ENCODE measurements around the gene TAF3. TPM values are rescaled to one million over a fixed set of nuclear protein-coding genes. Genes with fewer than 3 reads are reported as not detected.

Gene TAF3
- total RNA-seq, 1 donor from 2014 or later: 6.2 TPM

DNA sequence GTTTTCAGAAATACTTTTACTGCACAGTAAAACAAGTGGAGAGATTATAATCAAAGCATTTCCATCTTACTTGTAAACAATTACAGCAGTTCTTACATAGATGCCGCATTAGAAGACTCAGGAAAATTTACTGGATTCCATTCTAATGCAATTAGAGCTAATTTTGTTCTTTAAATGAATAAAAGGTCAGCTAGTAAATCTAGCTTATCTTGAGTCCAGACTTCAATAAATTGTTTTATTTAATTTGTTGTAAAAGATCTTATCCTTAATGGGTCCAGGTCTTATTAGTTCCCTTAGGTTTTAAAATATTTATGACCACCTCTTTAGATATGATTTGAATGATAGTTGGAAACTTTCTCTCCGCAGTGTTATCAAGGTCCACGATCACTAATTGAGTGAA lies 166.0 kb downstream of the TAF3 start:
- H3K36me3 Mint-ChIP-seq (ENCODE audit: low read depth): peaks cover 2% of the 10 kb centered on the region
- no peak overlapping the region for H3K27ac Mint-ChIP-seq (ENCODE audit: unreplicated experiment)
- DNase-seq (ENCODE audit: low spot score): no peak
- TF ChIP-seq, protein P1, sequence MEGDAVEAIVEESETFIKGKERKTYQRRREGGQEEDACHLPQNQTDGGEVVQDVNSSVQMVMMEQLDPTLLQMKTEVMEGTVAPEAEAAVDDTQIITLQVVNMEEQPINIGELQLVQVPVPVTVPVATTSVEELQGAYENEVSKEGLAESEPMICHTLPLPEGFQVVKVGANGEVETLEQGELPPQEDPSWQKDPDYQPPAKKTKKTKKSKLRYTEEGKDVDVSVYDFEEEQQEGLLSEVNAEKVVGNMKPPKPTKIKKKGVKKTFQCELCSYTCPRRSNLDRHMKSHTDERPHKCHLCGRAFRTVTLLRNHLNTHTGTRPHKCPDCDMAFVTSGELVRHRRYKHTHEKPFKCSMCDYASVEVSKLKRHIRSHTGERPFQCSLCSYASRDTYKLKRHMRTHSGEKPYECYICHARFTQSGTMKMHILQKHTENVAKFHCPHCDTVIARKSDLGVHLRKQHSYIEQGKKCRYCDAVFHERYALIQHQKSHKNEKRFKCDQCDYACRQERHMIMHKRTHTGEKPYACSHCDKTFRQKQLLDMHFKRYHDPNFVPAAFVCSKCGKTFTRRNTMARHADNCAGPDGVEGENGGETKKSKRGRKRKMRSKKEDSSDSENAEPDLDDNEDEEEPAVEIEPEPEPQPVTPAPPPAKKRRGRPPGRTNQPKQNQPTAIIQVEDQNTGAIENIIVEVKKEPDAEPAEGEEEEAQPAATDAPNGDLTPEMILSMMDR (IDR thresholded peaks at IDR 0.05): no peak
- peaks cover 7% of the 10 kb centered on the region for H3K4me1 Mint-ChIP-seq (ENCODE audit: low read depth)
- no peaks in the 10 kb centered on the region for H3K27me3 Mint-ChIP-seq (ENCODE audit: low read depth)
- H3K4me3 Mint-ChIP-seq (ENCODE audit: unreplicated experiment): no peak overlapping the region
- no peaks in the 10 kb centered on the region for H3K9me3 Mint-ChIP-seq (ENCODE audit: low read depth)

DNA sequence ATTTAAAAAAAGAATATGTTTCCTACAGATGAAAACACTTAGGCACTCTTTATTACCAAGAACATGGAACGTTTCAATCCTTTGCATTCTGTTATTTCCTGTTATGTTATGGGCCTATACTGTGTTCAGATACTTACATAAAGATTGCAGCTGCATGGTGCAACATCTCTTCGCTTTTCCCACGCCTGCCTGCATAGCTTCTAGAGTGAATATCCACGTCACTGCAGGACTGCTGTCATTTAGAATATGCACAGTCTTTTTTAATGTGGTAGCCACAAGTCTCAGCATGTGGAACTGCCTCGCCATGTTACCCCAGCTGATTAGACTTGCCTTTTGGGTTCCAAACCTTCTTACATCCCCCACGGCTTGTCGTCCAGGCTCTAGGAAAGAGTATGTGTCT lies 166.6 kb downstream of the TAF3 start:
- Mint-ChIP-seq H3K36me3 (ENCODE audit: low read depth) (peaks cover 2% of the 10 kb centered on the region), H3K27me3 (ENCODE audit: low read depth) (no peaks in the 10 kb centered on the region), H3K4me3 (ENCODE audit: unreplicated experiment) (no peak overlapping the region), H3K27ac (ENCODE audit: unreplicated experiment) (no peak overlapping the region), H3K9me3 (ENCODE audit: low read depth) (no peaks in the 10 kb centered on the region), H3K4me1 (ENCODE audit: low read depth) (peaks cover 7% of the 10 kb centered on the region)
- no peak for DNase-seq (ENCODE audit: low spot score)
- TF ChIP-seq, protein P1 (IDR thresholded peaks at IDR 0.05): no peak

DNA sequence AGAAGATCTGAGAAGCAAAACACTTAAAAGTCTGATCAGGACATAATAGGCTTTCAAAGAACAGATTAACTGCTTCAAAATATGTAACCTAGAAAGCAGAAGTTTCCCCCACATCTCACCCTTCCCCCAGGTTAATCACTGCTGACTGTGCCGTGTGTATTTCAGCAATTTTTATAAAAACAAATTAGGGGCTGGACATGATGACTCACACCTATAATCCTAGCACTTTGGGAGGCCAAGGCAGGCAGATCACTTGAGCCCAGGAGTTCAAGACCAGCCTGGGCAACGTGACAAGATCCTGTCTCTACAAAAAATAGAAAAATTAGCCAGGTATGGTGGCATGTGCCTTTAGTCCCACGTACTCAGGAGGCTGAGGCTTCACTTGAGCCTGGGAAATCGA lies 168.5 kb downstream of the TAF3 start:
- H3K27ac Mint-ChIP-seq (ENCODE audit: unreplicated experiment): no peak overlapping the region
- no peak overlapping the region for H3K4me3 Mint-ChIP-seq (ENCODE audit: unreplicated experiment)
- TF ChIP-seq, protein P1 (IDR thresholded peaks at IDR 0.05): no peak
- peaks cover 2% of the 10 kb centered on the region for H3K36me3 Mint-ChIP-seq (ENCODE audit: low read depth)
- peaks cover 7% of the 10 kb centered on the region for H3K4me1 Mint-ChIP-seq (ENCODE audit: low read depth)
- no peaks in the 10 kb centered on the region for H3K9me3 Mint-ChIP-seq (ENCODE audit: low read depth)
- H3K27me3 Mint-ChIP-seq (ENCODE audit: low read depth): no peaks in the 10 kb centered on the region
- DNase-seq (ENCODE audit: low spot score): no peak

DNA sequence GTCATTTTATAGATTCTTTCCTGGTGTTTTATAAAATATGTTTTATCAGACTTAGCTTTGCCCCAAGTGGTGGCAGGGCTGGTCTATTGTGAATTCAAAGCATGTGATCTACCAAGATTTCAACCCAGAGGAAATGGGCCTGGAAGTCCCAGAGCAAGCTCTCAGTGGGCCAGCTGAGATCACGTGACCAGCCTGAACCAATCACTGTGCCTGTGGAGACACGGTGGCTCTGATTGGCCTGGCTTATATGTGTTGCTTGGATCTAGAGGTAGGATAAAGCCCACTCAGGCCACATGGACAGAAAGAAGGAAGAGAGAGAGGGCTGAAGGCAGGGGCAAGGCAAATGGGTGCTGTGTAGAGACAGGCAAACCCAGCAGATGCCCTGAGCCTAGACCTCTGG lies 170.7 kb downstream of the TAF3 start:
- TF ChIP-seq, protein P1 (IDR thresholded peaks at IDR 0.05): no peak
- H3K9me3 Mint-ChIP-seq (ENCODE audit: low read depth): peaks cover under 1% of the 10 kb centered on the region

DNA sequence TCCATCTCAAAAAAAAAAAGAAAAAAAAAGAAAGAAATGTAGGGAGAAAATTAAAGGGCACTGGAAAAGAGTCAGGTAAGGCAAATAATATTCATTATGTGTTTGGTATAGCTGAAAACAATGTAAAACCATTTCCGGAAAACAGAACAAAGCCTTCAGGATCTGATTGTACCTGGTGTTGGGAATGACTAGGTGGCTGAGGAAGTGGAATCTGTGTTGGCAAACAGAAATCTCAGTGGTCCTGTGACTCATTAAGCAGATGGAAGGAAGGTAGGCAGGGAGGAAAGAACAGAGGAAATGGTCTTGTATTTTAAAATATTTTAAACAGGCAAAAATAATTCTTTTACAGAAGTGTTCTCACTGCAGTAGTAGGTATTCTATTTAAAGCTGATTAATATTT lies 180.5 kb downstream of the TAF3 start:
- Mint-ChIP-seq H3K4me1 (ENCODE audit: low read depth) (peaks cover 5% of the 10 kb centered on the region), H3K36me3 (ENCODE audit: low read depth) (no peaks in the 10 kb centered on the region), H3K4me3 (ENCODE audit: unreplicated experiment) (no peak overlapping the region)

More for the DNA sequence above, 170.7 kb downstream of the TAF3 start:
- DNase-seq (ENCODE audit: low spot score): no peak
- Mint-ChIP-seq H3K27me3 (ENCODE audit: low read depth) (no peaks in the 10 kb centered on the region), H3K4me3 (ENCODE audit: unreplicated experiment) (no peak overlapping the region), H3K4me1 (ENCODE audit: low read depth) (peaks cover 7% of the 10 kb centered on the region), H3K36me3 (ENCODE audit: low read depth) (peaks cover 2% of the 10 kb centered on the region), H3K27ac (ENCODE audit: unreplicated experiment) (no peak overlapping the region)

More for the DNA sequence above, 180.5 kb downstream of the TAF3 start:
- H3K9me3 Mint-ChIP-seq (ENCODE audit: low read depth): peaks cover 15% of the 10 kb centered on the region
- no peak overlapping the region for H3K27ac Mint-ChIP-seq (ENCODE audit: unreplicated experiment)
- no peak for DNase-seq (ENCODE audit: low spot score)
- TF ChIP-seq, protein P1 (IDR thresholded peaks at IDR 0.05): no peak
- H3K27me3 Mint-ChIP-seq (ENCODE audit: low read depth): no peaks in the 10 kb centered on the region

All from chondrocyte (in vitro differentiated cells).